Measurements from ENCODE around the gene ZNF416.

The ZNF416 gene

DNA sequence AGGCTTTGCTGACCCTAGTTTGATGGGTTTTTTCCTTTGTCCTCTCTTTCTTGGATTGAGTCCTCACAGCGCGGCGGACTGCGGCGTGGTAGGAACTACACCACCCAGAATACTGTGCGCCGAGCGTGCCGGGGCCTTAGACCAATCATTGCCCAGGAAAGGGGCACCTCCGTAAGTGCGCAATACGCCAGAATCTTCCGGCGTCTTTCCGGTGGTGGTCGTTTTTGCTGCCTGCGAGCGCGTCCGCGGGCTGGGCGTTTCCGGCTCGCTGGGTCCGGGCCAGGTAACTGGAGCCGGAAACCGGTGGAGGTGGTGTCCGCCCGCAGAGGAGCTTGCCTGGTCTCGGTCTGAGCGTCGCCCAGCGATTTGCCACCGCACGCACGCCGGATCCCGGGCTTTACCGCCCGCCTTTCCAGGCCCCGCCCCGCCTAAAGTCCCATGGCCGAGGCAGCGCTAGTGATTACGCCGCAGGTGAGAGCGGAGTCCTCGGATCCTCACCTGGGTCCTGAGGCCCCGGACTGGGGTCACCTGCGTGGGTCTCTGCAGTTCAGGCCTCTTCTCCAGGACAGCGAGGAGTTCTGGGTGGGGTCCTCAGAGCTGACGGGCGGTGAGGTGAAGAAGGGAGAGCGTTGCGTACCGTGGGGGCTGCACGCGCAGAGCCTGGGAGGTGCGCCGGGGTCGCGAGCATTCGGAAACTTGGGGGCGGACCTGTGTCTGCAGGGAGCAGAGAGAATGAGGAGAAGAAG is 51.4 kb downstream of the ZNF416 start, which contains the start of gene ZNF549:
ZNF549 (plus strand) TSS at position 221 of the 746 bp plus-strand sequence; CDS start at position 439, 218 bp downstream.
- peak within 1 kb of the TSS; percentile 94 for H3K27ac Mint-ChIP-seq
- peak within 1 kb of the TSS; percentile 95 for H3K4me3 Mint-ChIP-seq
- peak; percentile 71 to 81 for DNase-seq (ENCODE audit: low spot score in 2 of 2)
- peak; percentile 98 for ATAC-seq (ENCODE audit: low read depth)
- no peaks in the 10 kb centered on the region for H3K27me3 Mint-ChIP-seq
- H3K9me3 Mint-ChIP-seq: peaks cover 10% of the 10 kb centered on the region
- peaks cover 27% of the 10 kb centered on the region for H3K36me3 Mint-ChIP-seq
- peaks cover 14% of the 10 kb centered on the region for H3K4me1 Mint-ChIP-seq

All from memory B cell (primary cell).